ENCODE measurements around the gene MACF1.

GRCh38 chr1:39266792-39267191 lies 62.3 kb downstream of the MACF1 start:
- no peak for TF ChIP-seq POLR2A (IDR thresholded peaks at IDR 0.05; ENCODE audit: low read depth, low read length)
- TF ChIP-seq POLR2AphosphoS5 (IDR thresholded peaks at IDR 0.05; ENCODE audit: low read depth, low read length) = no peak
- TF ChIP-seq TAF1 (IDR thresholded peaks at IDR 0.05; ENCODE audit: borderline replicate concordance, low read depth, low read length) = no peak
